GM12801 (cell line): ENCODE results near the gene KANK3.

Experiments
- TF ChIP-seq, protein P1 (sequence below): IDR thresholded peaks from one replicate; pipeline ENCODE4 v1.5.1; 2011; ENCODE audit warnings: control low read depth; ENCODE audit not compliant: insufficient read length; ENCODE audit errors: extremely low read depth

KANK3 gene

DNA sequence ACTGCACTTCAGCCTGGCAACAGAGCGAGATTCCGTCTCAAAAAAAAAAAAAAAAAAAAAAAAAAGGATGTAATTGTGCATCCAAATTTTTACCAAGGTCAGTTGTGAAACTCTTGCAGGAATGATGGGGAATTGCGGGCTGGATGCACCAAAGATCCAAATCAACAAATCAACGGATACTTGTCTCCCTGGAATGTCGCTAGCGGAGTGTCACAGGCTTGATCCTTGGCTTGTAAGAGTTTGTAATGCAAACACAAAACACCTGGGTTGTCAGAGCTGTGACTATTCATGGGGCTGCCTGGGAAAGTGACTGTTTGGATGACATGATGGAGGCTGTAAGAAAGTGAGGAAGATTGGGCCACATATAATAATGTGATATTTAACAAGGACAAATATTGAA lies 4.2 kb downstream of the KANK3 start:
- TF ChIP-seq, protein P1, sequence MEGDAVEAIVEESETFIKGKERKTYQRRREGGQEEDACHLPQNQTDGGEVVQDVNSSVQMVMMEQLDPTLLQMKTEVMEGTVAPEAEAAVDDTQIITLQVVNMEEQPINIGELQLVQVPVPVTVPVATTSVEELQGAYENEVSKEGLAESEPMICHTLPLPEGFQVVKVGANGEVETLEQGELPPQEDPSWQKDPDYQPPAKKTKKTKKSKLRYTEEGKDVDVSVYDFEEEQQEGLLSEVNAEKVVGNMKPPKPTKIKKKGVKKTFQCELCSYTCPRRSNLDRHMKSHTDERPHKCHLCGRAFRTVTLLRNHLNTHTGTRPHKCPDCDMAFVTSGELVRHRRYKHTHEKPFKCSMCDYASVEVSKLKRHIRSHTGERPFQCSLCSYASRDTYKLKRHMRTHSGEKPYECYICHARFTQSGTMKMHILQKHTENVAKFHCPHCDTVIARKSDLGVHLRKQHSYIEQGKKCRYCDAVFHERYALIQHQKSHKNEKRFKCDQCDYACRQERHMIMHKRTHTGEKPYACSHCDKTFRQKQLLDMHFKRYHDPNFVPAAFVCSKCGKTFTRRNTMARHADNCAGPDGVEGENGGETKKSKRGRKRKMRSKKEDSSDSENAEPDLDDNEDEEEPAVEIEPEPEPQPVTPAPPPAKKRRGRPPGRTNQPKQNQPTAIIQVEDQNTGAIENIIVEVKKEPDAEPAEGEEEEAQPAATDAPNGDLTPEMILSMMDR: no peak

DNA sequence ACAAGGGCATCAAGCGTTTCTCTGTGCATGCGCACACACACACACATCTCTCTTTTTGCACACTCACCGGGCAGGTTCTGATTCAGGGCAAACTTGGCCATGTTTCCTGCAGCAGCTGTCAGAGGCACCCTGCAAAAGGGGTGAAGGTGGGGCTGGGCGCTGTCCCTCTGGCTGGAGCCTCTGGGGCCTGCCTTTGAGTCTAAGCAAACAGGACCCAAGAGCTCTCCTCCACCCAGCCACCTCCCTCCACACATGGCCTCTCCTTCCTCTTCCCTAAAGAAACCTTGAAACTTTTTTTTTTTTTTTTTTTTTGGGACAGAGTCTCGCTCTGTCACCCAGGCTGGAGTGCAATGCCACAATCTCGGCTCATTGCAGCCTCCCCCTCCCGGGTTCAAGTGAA lies 5.3 kb downstream of the KANK3 start:
- TF ChIP-seq, protein P1: no peak

DNA sequence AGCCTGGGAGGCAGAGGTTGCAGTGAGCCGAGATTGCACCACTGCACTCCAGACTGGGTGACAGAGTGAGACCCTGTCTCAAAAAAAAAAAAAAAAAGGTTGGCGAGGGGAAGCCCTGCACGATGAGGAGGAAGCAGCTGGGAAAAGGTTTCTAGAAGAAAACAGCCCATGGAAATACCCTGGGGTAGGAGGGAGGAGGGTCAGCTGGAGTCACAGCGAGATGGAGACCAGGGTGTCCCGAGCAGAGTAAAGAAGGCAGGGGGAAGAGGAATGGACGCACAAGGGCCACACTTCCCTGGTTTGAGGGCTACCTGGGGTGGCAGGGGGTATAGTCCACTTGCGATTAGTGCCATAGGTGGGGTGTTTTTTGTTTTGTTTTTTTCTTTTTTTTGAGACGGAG lies 6.4 kb downstream of the KANK3 start:
- TF ChIP-seq, protein P1: no peak

DNA sequence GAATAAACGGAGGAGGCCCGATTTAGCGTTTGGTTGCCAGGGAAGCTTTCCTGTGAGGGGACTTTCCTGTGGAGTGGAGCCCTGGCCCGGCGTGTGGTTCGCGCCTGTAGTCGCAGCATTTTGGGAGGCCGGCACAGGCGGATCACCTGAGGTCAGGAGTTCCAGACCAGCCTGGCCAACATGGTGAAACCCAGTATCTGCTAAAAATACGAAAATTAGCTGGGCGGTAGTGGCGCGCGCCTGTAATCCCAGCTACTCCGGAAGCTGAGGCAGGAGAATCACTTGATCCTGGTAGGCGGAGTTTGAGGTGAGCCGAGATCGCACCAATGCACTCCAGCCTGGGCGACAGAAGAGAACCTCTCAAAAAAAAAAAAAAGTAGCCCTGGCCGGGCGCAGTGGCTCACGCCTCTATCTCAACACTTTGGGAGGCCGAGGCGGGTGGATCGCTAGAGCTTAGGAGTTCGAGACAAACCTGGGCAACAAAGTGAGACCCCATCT lies 6.9 kb downstream of the KANK3 start:
- TF ChIP-seq, protein P1: no peak

DNA sequence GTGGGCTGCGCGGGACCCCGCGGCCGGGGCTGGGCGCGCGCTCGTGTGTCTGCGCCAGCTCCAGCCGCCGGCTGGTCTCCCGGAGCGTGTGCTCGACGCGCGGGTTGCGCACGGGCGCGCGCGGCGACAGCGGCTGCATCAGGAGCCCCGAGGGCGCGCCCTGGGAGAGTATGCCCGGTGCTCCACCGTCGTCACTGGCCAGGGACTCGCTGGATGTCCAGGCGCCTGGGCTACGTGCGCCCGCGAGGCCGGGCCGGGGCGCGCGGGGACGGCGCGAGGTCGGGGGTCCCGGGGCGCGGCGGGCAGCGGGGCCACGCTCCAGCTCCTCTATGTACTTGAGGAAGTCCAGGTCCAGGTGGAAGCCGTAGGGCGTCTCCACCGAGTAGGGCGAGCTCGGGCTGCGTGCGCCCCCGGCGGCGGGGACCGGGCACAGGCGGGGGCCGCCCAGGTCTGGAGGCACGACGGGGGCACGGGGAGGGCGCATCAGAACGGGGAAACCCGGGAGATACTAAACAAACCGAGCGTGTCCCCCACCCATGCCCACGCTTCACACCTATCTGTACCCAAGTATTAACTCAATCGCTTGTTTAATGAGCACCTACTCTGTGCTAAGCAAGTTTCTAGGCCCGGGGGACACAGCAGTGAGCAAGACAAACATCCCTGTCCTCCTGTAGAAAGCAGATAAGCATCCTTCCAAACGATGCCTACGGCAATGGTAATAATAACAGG lies 7.6 kb downstream of the KANK3 start:
- TF ChIP-seq, protein P1: no peak

DNA sequence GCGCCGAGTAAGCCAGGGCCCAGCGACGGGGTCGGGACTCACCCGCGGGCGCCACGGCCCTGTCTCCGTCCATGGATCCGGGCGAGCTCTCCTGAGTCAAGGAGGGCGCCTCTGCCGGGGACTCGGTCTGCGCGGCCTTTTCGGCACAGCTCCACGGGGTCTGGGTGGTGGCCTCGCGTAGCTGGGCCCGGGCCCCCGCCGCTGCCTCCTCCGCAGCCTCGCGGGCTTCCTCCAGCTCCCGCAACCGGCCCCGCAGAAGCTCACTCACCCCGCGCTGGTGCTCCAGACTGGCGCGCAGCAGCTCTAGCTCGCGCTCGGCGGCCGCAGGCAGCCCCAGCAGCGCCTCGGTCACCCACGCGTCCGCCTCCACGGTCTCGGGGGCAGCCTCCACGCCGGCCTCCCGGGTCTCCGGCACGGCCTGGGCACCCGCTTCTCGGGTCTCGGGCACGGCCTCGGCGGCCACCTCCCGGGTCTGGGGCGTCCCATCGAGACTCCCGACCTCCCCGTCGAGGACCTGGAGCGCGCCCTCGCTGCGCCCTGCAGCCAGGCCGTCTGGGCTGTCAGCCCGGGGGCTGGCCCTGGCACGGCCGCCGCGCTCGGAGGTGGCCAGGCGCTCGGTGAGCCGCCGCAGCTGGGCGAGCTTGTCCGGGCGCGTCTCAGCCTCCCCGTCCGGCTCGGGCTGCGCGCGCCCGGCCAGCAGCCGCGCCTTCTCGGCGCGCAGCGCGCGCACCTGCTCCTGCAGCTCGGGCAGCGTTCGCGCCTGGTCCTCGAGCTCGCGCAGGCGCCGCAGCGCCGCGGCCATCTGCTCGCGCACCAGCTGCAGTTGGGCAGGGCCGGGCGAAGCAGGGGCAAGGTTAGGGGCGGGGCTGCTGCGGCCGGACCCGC lies 8.4 kb downstream of the KANK3 start:
- TF ChIP-seq, protein P1: no peak

DNA sequence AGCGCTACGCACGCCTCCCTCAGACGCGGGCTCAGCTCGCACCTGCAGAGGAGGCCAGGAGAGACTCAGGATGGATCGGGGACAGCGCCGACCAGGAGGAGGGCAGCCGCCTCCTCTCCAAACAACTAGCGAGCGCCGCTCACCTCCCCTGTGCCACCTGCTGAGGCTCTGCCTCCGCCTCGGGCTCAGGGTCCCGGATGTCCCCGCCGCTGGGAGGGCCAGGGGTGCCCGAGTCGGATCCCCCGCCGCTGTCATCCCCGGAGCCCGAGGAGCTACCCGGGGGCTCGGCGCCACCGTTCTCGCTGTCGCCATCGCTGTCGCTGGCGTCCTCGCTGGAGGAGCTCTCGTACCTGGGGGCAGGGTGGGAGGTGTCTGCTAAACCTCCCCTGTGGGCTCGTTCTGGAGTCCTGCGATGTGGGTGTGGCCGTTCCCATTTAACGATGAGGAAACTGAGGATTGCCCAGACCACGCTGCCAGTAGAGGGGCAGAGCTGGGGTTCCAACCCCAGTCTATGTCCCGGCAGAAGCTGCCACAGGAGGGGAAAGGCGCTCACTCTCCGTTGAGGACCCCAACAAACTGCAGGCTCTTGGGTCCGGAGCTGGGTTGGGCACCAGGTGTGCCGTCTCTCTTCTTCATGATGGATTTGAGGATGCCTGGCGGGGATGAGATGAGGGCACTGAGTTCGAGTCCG lies 9.2 kb downstream of the KANK3 start:
- TF ChIP-seq, protein P1: no peak
